Stimulated activated CD4-positive, alpha-beta T cell treated with anti-CD3 and anti-CD28 coated beads, Interleukin-1b, Interleukin-23, amount 100 ng/mL, for 24 hours (primary cell): Measurements from ENCODE around the gene KCNK17.

Source experiments
- DNase-seq, 4 experiments: peaks; one replicate each; pipeline ENCODE4 v3.0.0-alpha.2; 2020; ENCODE audit warnings: low read depth in 4 of 4, low spot score in 1 of 4

KCNK17 gene

GRCh38 chr6:39269961-39270360 is 44.3 kb downstream of the KCNK17 start:
- no peak for DNase-seq

GRCh38 chr6:39268721-39269120 is 45.5 kb downstream of the KCNK17 start:
- no peak for DNase-seq

- no peak for DNase-seq
These were observed 46.0 kb downstream of the KCNK17 start for GRCh38 chr6:39268171-39268570.

- no peak for DNase-seq
These were observed 47.4 kb downstream of the KCNK17 start for GRCh38 chr6:39266782-39267355.

- no peak for DNase-seq
These were observed 47.8 kb downstream of the KCNK17 start for GRCh38 chr6:39266375-39266774.

- DNase-seq = no peak
These were observed 50.7 kb downstream of the KCNK17 start for GRCh38 chr6:39263303-39264037.

GRCh38 chr6:39261751-39262150 is 52.5 kb downstream of the KCNK17 start:
- no peak for DNase-seq

GRCh38 chr6:39260953-39261352 is 53.3 kb downstream of the KCNK17 start:
- DNase-seq = no peak

GRCh38 chr6:39260456-39260855 is 53.8 kb downstream of the KCNK17 start:
- no peak for DNase-seq

GRCh38 chr6:39256294-39256940 is 57.8 kb downstream of the KCNK17 start:
- no peak for DNase-seq

- no peak for DNase-seq
These were observed 59.2 kb downstream of the KCNK17 start for GRCh38 chr6:39254999-39255535.

- DNase-seq = no peak
These were observed 62.8 kb downstream of the KCNK17 start for GRCh38 chr6:39251406-39251805.

- no peak for DNase-seq
These were observed 63.7 kb downstream of the KCNK17 start for GRCh38 chr6:39250507-39250906.

- DNase-seq = no peak
These were observed 64.9 kb downstream of the KCNK17 start for GRCh38 chr6:39249278-39249677.
